A204.1 (cell line): ENCODE measurements around the gene SLC9A5.

Source experiments
- FAIRE-seq: peaks from 2 replicates; lab custom pipeline; 2012; peaks lifted over from hg19 to GRCh38; lab: Jason Lieb, UNC

The SLC9A5 gene

GRCh38 chr16:67238806-67239470 lies 9.8 kb upstream of the SLC9A5 start:
- no peak for FAIRE-seq

GRCh38 chr16:67240506-67240905 lies 8.3 kb upstream of the SLC9A5 start:
- FAIRE-seq, result no peak

- FAIRE-seq, result no peak
Observed at GRCh38 chr16:67241008-67241900, 7.5 kb upstream of the SLC9A5 start.

- FAIRE-seq, result no peak
Observed at GRCh38 chr16:67242138-67242730, 6.5 kb upstream of the SLC9A5 start.

GRCh38 chr16:67243481-67243880 lies 5.3 kb upstream of the SLC9A5 start:
- FAIRE-seq, result no peak

GRCh38 chr16:67244387-67245185 lies 4.2 kb upstream of the SLC9A5 start:
- FAIRE-seq, result no peak

- no peak for FAIRE-seq
Observed at GRCh38 chr16:67245186-67245585, 3.6 kb upstream of the SLC9A5 start.

GRCh38 chr16:67245674-67246080 lies 3.1 kb upstream of the SLC9A5 start:
- FAIRE-seq, result no peak

GRCh38 chr16:67246081-67246755 lies 2.6 kb upstream of the SLC9A5 start:
- FAIRE-seq, result no peak

GRCh38 chr16:67246756-67247191 lies 2.0 kb upstream of the SLC9A5 start:
- no peak for FAIRE-seq

GRCh38 chr16:67247192-67248072 lies 1.3 kb upstream of the SLC9A5 start, which contains the start of gene FHOD1:
TSS of gene FHOD1 (minus strand) at chr16:67247481. CDS start at chr16:67247410, 71 bp downstream.
- FAIRE-seq, result peak; percentile 65

- FAIRE-seq, result no peak
Observed at GRCh38 chr16:67248073-67248400, 742 bp upstream of the SLC9A5 start.

- FAIRE-seq, result no peak
Observed at GRCh38 chr16:67249178-67250044, 632 bp downstream of the SLC9A5 start.

- no peak for FAIRE-seq
Observed at GRCh38 chr16:67250045-67250327, 1.2 kb downstream of the SLC9A5 start.

- no peak for FAIRE-seq
Observed at GRCh38 chr16:67252609-67253497, 4.1 kb downstream of the SLC9A5 start.

GRCh38 chr16:67254801-67255552 lies 6.2 kb downstream of the SLC9A5 start:
- FAIRE-seq, result no peak

- FAIRE-seq, result no peak
Observed at GRCh38 chr16:67255553-67256221, 6.9 kb downstream of the SLC9A5 start.
